Gastroesophageal sphincter (tissue), 4 donors: Measurements from ENCODE around the gene MRPS23. TPM values are rescaled to one million over a fixed set of nuclear protein-coding genes. Genes with fewer than 3 reads are reported as not detected.
"Not testable (repeated sequence)": the region's sequence is repeated elsewhere in the genome, so short reads cannot be mapped to it uniquely, and the experiment has no call there.

Source experiments
- ATAC-seq: fragments of 150-250 bp; one replicate; pipeline ENCODE4 v1.9.1; 2016; ENCODE audit warnings: mild to moderate bottlenecking, moderate library complexity
- H3K27ac ChIP-seq, 4 donors: fragments of 200-600 bp; sonication (generic) in 3 of 4; 1 replicate in 3 of 4; 2 replicates in 1 of 4; pipeline ENCODE4 v1.5.1; 2016 to 2019
- H3K27me3 ChIP-seq: fragments of 200-600 bp; sonication (generic); one replicate; pipeline ENCODE4 v1.5.1; 2019
- H3K36me3 ChIP-seq, 2 donors: fragments of 200-600 bp; sonication (generic); one replicate each; pipeline ENCODE4 v1.5.1; 2019; ENCODE audit warnings: control low read depth in 1 of 2
- H3K4me1 ChIP-seq, 3 donors: fragments of 200-600 bp; sonication (generic); 1 replicate in 2 of 3; 2 replicates in 1 of 3; pipeline ENCODE4 v1.5.1; 2016 to 2019; ENCODE audit warnings: control low read depth in 2 of 3
- H3K4me3 ChIP-seq, 2 donors: fragments of 200-600 bp; sonication (generic); one replicate each; pipeline ENCODE4 v1.5.1; 2019; ENCODE audit warnings: mild to moderate bottlenecking in 1 of 2, moderate library complexity in 1 of 2
- H3K9me3 ChIP-seq, 3 donors: fragments of 200-600 bp; sonication (generic); one replicate each; pipeline ENCODE4 v1.5.1; 2017 to 2019; ENCODE audit warnings: control low read depth in 2 of 3
- EP300 ChIP-seq: sonication (generic); formaldehyde crosslinking; IDR thresholded peaks from one replicate; pipeline ENCODE4 v1.6.1; 2017; ENCODE audit warnings: antibody characterized with exemption, mild to moderate bottlenecking
- POLR2A ChIP-seq, 2 donors: fragments of 450-650 bp; IDR thresholded peaks; one replicate each; pipeline ENCODE4 v1.6.1; 2017; ENCODE audit warnings: antibody characterized with exemption in 2 of 2, mild to moderate bottlenecking in 2 of 2, moderate library complexity in 1 of 2
- POLR2AphosphoS5 ChIP-seq: sonication (generic); formaldehyde crosslinking; IDR thresholded peaks from one replicate; pipeline ENCODE4 v1.6.1; 2017; ENCODE audit warnings: antibody characterized with exemption
- WGBS, 2 donors: methylation state at CpG; one replicate each; pipeline ENCODE4 v1.1.5; 2018; ENCODE audit warnings: low coverage in 1 of 2; 5-methylcytosine and 5-hydroxymethylcytosine counted together
- total RNA-seq, 4 donors: library from RNA; depleted of rRNA; stranded (reverse); fragments of >200 nt; gene quantifications; one replicate each; pipeline ENCODE4 v1.1.0, GENCODE V29; 2016
- TF ChIP-seq, protein P1 (sequence below), 4 experiments: fragments of 200-600 bp in 2 of 4; fragments of 450-650 bp in 2 of 4; sonication (generic) in 1 of 4; IDR thresholded peaks; one replicate each; pipeline ENCODE4 v1.5.1; 2017 to 2019; ENCODE audit warnings: antibody characterized with exemption in 4 of 4, mild to moderate bottlenecking in 2 of 4, moderate library complexity in 2 of 4

Gene MRPS23
- total RNA-seq, 4 donors from 2014 or later, result 23.0 to 24.8 (median 24.5) TPM

DNA sequence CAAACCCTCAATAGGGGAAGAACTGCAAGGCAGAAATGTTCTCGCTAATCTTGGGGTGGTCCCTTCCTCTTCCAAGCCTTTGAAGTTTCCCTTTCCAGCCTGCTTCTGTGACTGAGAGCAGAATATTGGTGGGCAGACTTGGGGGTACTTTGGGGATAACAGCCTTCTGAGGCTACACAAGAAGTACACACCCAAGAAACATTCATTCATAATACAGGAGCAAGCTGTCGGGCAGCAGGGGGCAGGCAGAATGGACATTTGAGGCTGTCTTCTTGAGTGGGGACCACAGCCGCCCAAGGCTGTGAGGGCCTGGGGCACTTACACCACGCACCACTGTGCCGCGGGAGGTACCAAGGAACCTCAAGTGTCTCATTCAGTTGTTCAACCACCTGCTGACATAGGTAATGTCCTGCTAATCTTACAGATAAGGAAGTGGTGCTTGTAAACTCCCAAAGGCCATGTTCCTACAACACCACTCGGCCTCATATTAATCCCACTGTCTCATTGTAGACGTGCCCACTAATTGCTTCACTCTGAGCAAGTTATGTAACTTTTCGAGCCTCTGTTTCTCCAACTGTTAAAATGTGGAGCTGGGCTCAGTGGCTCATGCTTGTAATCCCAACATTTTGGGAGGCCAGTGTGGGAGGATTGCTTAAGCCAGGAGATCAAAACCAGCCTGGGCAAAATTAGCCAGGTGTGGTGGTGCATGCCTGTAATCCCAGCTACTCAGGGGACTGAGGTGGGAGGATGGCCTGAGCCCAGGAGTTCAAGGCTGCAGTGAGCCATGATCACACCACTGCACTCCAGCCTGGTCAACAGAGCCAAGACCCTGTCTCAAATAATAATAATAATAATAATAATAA lies 2.5 kb upstream of the MRPS23 start:
- H3K9me3 ChIP-seq, result no peaks in the 10 kb centered on the region
- no peak for ATAC-seq
- peaks cover 0 to 12% of the 10 kb centered on the region in 2 donors for H3K36me3 ChIP-seq
- TF ChIP-seq POLR2A (IDR thresholded peaks at IDR 0.05), result no peak
- TF ChIP-seq, protein P1, sequence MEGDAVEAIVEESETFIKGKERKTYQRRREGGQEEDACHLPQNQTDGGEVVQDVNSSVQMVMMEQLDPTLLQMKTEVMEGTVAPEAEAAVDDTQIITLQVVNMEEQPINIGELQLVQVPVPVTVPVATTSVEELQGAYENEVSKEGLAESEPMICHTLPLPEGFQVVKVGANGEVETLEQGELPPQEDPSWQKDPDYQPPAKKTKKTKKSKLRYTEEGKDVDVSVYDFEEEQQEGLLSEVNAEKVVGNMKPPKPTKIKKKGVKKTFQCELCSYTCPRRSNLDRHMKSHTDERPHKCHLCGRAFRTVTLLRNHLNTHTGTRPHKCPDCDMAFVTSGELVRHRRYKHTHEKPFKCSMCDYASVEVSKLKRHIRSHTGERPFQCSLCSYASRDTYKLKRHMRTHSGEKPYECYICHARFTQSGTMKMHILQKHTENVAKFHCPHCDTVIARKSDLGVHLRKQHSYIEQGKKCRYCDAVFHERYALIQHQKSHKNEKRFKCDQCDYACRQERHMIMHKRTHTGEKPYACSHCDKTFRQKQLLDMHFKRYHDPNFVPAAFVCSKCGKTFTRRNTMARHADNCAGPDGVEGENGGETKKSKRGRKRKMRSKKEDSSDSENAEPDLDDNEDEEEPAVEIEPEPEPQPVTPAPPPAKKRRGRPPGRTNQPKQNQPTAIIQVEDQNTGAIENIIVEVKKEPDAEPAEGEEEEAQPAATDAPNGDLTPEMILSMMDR (IDR thresholded peaks at IDR 0.05), result no peak
- no peak for TF ChIP-seq POLR2AphosphoS5
- no peak for TF ChIP-seq EP300
- peak overlapping the region; percentile 91 to 98 (median 92) for H3K27ac ChIP-seq
- 24 to 53% methylated on average over 3 to 6 of the region's 9 CpGs for WGBS, 2 donors
- H3K4me1 ChIP-seq, result peaks cover 15 to 80% (median 32%) of the 10 kb centered on the region in 3 donors
- no peak overlapping the region for H3K4me3 ChIP-seq
- H3K27me3 ChIP-seq, result no peaks in the 10 kb centered on the region

DNA sequence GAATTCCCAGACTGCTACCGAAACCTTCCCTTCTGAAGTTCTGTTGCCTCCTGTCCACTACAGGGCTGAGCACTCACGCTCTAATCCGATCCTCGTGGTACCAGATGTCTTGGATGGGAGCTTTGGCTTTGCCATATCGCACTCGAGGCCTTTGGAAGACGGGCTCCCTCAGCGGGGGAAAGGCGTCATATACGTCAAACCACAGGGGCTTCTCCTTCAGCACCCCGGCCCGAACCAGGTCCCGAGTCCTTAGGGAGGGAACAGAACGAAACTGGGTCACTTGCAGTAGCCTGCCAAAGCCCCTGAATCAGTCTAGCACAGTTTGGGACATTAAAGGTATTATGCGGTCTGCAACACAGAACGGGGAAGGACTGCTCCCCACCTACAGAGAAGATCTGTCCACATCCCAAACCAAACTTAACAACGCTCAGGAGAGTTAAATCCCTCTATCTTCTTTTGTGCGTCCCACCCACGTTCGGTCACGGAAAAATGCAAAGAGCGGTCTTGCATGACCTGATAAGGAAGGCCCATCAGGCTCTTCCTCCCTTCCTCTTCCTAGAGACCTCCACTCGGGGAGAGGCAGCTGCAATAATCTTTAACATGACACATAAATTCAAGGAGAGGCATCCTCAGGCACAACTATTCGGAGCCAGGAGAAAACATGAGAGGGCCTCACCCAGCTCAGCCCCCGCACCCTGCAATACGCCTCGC lies 526 bp downstream of the MRPS23 start:
- H3K9me3 ChIP-seq, result no peaks in the 10 kb centered on the region
- peaks cover 0 to 35% of the 10 kb centered on the region in 2 donors for H3K36me3 ChIP-seq
- peak overlapping the region; percentile 48 to 98 (median 92) for H3K27ac ChIP-seq
- H3K27me3 ChIP-seq, result no peaks in the 10 kb centered on the region
- ATAC-seq, result no peak
- H3K4me3 ChIP-seq, result peak overlapping the region; percentile 49 to 68
- H3K4me1 ChIP-seq, result peaks cover 15 to 84% (median 32%) of the 10 kb centered on the region in 3 donors
- WGBS, 2 donors, result 0 to 10% methylated on average over 7 to 11 of the region's 27 CpGs
- TF ChIP-seq POLR2AphosphoS5 (no peak), EP300 (no peak), POLR2A (IDR thresholded peaks at IDR 0.05) (no peak)

DNA sequence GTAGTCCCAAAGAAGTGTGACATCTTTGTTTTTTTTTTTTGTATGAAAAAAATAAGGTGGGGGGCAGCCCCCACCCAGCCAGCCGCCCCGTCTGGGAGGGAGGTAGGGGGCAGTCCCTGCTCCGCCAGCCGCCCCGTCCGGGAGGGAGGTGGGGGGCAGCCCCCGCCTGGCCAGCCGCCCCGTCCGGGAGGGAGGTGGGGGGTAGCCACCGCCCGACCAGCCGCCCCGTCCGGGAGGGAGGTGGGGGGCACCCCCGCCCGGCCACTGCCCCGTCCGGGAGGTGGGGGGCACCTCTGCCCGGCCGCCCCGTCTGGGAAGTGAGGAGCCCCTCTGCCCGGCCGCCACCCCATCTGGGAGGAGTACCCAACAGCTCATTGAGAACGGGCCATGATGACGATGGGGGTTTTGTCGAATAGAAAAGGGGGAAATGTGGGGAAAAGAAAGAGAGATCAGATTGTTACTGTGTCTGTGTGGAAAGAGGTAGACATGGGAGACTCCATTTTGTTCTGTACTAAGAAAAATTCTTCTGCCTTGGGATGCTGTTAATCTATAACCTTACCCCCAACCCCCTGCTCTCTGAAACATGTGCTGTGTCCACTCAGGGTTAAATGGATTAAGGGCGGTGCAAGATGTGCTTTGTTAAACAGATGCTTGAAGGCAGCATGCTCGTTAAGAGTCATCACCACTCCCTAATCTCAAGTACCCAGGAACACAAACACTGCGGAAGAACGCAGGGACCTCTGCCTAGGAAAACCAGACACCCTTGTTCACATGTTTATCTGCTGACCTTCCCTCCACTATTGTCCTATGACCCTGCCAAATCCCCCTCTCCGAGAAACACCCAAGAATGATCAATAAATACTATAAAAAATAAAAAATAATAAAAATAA lies 3.5 kb downstream of the MRPS23 start:
- not testable (repeated sequence) for H3K27ac ChIP-seq, H3K27me3 ChIP-seq, H3K4me3 ChIP-seq, ATAC-seq, H3K9me3 ChIP-seq
- 65 to 75% methylated on average over 3 to 7 of the region's 32 CpGs for WGBS, 2 donors
- peaks cover 0 to 58% of the 10 kb centered on the region in 2 donors for H3K36me3 ChIP-seq
- H3K4me1 ChIP-seq, result peaks cover 5 to 54% (median 13%) of the 10 kb centered on the region in 3 donors

GRCh38 chr17:57842280-57842679 lies 7.6 kb downstream of the MRPS23 start:
- WGBS, 2 donors, result 75% methylated on average over 1 of the region's 1 CpG
- no peak overlapping the region for H3K27ac ChIP-seq
- peaks cover 6 to 81% of the 10 kb centered on the region in 2 donors for H3K36me3 ChIP-seq
- peaks cover 0 to 33% (median 0%) of the 10 kb centered on the region in 3 donors for H3K4me1 ChIP-seq
- no peaks in the 10 kb centered on the region for H3K27me3 ChIP-seq
- no peak for TF ChIP-seq POLR2AphosphoS5
- TF ChIP-seq POLR2A (IDR thresholded peaks at IDR 0.05), result no peak
- TF ChIP-seq, protein P1 (IDR thresholded peaks at IDR 0.05), result no peak
- no peak for ATAC-seq
- H3K9me3 ChIP-seq, result no peaks in the 10 kb centered on the region
- H3K4me3 ChIP-seq, result no peak overlapping the region

DNA sequence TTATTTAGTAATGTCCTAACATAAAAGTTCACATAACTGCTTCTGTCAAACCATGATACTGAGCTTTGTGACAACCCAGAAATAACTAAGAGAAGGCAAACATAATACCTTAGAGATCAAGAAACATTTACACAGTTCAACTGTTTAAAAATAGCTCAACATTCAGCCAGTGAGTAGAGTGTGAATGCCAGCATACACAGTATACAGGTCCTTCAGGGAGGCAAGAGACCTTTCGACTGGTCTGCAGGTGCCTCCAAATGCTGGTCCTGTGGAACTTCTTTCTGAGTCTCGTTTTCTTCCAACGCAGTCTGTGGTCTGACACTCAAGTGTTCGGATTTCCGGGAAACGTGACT lies 10.3 kb downstream of the MRPS23 start:
- TF ChIP-seq EP300, result no peak
- peak; percentile 8 for TF ChIP-seq POLR2AphosphoS5
- no peak for TF ChIP-seq POLR2A (IDR thresholded peaks at IDR 0.05)
- Histone ChIP-seq H3K4me3 (no peak overlapping the region), H3K27ac (peak overlapping the region in 3 of 4 donors; percentile 21 to 89 (median 63)), H3K36me3 (peaks cover 6 to 64% of the 10 kb centered on the region in 2 donors), H3K4me1 (peaks cover 0 to 25% (median 0%) of the 10 kb centered on the region in 3 donors), H3K9me3 (no peaks in the 10 kb centered on the region), H3K27me3 (no peaks in the 10 kb centered on the region)
- 56 to 88% methylated on average over 3 to 6 of the region's 6 CpGs for WGBS, 2 donors
- ATAC-seq, result no peak
